Measurements from ENCODE around the gene ST8SIA2.

Gene ST8SIA2

GRCh38 chr15:92395098-92395635 lies 1.5 kb downstream of the ST8SIA2 start:
- DNase-seq (ENCODE audit: low spot score) = no peak

DNA sequence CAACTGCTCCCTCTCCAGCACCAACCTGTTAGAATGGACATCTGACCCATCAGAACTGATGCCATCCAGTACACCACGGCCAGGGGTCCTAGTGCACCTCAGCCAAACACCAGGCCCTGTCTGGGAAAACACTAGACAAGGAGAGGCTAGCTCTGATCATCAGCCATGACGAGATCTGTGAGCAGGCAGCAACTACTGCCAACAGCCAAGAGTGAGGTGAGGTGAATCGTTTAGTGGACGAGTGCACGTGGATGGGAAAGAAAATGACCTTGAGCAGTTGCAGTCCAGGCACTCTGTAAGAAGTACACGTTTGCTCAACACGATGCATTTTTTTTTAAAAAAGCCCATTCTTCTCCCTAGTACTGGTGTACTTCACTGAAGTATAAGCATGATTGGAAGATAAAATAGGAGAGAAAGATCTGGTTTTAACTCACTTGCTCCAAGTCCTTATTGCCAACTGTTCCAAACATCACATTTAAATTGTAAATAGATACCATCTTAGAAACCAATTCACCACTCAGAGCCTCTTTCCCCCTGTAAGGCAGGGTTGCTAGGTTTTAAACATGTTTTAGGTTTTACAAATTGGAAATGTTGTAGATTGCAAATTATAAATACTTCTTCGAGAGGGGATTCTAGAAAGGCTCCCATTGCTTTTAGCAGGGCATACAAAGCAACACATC lies 5.7 kb downstream of the ST8SIA2 start:
- DNase-seq (ENCODE audit: low spot score) = no peak

- no peak for DNase-seq (ENCODE audit: low spot score)
Measured at GRCh38 chr15:92400573-92400972, 6.9 kb downstream of the ST8SIA2 start.

- no peak for DNase-seq (ENCODE audit: low spot score)
Measured at GRCh38 chr15:92400980-92401787, 7.5 kb downstream of the ST8SIA2 start.

GRCh38 chr15:92402751-92403150 lies 9.1 kb downstream of the ST8SIA2 start:
- DNase-seq (ENCODE audit: low spot score) = no peak

DNA sequence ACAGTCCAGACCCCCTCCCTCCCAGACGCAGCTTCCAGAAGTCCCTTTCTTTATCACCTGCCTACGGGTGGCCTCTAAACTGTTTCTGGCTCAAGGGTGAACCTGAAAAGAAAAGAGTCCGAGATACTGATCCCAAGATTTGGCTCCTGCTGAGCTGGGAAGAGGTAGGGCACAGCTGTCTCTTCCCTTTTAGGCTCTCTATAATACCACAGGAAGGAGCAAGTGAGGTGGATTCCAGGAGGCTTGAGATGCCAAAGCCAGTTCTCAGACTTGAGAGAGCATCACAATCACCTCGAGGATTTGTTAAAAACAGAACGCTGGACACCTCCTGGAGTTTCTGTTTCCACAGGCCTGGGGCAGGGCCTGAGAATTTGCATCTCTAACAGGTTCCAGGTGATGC lies 12.3 kb downstream of the ST8SIA2 start:
- no peak for DNase-seq (ENCODE audit: low spot score)

DNA sequence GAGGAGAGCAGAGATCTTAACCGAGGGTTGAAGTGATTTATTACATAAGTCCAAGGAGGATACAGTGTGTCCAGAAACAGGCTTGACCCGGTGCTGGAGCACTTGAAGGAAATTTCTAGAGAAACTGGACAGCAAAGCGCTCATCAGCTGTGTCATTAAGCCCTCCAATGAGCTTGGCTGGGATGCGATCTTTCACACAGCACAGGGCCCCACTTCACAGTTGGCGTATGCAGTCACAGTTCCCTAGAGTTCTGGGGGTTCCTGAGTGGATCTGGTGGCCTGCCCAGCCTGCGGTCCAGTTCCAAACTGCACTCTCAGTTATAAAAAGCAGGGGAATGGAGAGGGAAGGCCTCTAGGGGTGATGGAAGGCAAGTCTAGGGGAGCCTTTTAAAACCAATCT lies 13.6 kb downstream of the ST8SIA2 start:
- no peak for DNase-seq (ENCODE audit: low spot score)

- DNase-seq (ENCODE audit: low spot score) = no peak
Measured at GRCh38 chr15:92407916-92408315, 14.2 kb downstream of the ST8SIA2 start.

- DNase-seq (ENCODE audit: low spot score) = peak; percentile 93
Measured at GRCh38 chr15:92409006-92409405, 15.3 kb downstream of the ST8SIA2 start.

DNA sequence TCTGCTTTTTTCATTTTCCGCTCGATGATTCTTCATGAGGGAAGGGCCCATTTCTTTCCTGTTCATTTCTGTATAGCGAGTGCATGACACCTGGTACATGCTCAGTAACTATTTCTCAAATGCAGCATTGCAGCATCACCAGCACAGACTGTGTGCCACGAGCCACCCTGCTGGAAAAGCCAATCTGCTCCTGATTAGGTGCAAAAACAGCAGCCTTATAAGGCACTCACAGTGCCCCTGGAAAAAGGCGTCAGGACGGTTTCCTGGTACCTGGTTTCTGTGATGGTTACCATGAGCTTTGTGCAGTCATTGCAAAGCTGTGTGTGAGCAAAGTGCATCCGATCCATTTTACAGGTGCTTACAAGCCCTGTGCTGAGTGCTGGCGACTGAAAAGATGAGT lies 15.8 kb downstream of the ST8SIA2 start:
- peak; percentile 74 for DNase-seq (ENCODE audit: low spot score)

- no peak for DNase-seq (ENCODE audit: low spot score)
Measured at GRCh38 chr15:92410537-92410936, 16.9 kb downstream of the ST8SIA2 start.

DNA sequence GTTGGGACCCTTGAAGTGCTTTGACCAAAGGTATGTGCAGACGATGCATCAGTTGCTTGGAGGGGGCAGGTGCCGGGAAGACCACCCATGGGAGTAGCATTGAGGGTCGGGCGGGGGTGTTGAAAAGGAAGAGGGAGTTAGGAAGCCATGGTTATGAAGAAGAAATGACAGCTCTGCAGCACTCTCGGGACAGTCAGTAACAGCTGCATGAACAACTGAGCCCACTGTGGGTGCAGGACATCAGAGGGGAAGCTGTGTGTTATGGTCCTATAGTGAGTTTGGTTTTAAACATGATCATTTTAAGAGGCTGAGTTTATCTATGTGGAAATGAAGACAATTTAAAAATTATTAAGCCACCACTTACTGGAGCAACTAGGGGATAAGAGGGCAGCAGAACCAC lies 17.6 kb downstream of the ST8SIA2 start:
- no peak for DNase-seq (ENCODE audit: low spot score)

DNA sequence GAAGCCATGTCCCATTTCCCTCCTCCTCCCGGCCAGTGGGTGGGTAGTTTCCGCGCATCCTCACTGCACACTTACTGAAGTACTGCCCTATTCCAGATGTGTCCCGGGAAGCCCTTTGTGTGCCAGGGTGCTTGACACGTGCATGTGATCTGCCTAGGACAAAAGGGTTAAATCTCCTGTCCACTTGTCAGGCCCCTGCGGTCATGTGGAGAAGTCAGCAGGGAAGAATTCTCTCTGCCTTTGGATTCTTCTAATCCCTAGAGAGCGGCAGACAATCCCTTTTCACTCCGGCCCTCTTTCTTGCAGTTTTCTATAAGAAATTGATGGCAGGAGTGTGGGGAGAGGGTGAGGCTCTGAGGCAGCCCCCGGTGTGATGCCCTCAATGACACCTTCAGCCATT lies 19.8 kb downstream of the ST8SIA2 start:
- no peak for DNase-seq (ENCODE audit: low spot score)

DNA sequence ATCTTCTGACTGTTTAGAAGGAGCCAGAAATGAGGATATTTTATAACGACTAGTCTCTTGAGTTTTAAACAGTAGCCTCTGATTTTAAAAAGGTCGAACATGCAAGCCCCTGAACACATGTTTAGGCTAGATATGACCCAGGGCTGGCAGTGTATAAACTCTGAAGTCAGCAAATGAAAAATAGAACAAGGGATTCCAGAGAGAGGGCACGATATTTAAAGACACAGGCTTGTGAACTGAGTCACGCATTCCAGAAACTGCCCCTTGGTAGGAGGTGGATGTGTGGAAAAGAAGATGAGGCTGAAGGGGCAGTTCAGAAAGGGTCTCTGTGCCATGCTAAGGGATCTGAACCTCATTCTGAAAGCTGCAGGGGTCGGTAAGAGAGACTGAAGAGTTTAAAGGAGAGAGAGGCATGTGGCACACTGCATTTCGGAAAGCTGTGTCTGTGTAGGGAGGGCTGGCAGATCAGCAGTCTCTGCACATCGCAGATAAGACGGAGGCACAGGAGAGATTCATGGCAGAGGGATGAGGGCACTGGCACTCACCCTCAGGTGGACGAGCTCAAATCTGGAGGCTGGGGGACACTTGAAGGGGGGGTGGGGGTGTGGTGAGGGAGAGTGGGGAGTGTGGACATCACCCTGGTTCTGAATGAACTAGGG lies 22.1 kb downstream of the ST8SIA2 start:
- DNase-seq (ENCODE audit: low spot score) = no peak

- no peak for DNase-seq (ENCODE audit: low spot score)
Measured at GRCh38 chr15:92416557-92416956, 22.9 kb downstream of the ST8SIA2 start.

DNA sequence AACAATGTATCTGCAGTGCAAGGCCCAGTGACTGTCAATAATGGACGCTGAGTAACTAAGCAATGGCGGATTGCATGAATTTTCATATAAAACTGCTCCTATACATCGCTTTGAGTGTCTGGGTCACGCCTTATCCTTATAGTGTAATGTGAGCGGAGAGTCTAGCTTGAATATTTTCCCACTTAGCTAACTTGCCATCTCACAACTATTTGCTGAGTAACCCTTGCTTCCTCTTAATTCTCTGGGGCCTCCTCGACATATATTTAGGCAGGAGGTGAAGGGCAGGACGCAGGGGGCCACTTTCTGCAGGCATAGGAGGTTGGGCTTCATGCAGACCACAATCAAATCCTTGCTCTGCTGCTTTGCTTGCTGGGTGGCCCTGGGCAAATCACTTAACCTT lies 24.0 kb downstream of the ST8SIA2 start:
- DNase-seq (ENCODE audit: low spot score) = no peak

DNA sequence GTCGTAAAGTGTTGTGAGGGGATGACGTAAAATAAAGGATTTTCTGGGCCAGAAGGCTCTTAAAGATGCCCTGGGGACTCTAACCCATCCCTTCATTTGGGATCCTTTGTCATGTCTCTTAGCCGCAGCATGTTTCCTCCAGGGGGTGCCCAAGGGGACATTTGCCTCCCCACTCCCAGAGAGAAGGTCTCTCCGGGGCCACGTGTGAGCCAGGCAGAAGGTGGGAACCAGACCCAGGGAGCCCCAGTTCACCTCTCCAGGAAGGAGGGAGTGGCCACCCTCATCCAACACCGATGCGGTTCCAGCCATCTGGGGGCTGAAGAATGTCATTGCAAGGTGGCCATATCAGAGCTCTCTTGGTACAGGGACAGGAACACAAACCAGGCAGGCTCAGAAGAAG lies 25.2 kb downstream of the ST8SIA2 start:
- DNase-seq (ENCODE audit: low spot score) = no peak

GRCh38 chr15:92421976-92422375 lies 28.3 kb downstream of the ST8SIA2 start:
- DNase-seq (ENCODE audit: low spot score) = no peak

GRCh38 chr15:92425578-92426225 lies 32.0 kb downstream of the ST8SIA2 start:
- DNase-seq (ENCODE audit: low spot score) = no peak

GRCh38 chr15:92429378-92430068 lies 35.8 kb downstream of the ST8SIA2 start:
- DNase-seq (ENCODE audit: low spot score) = peak; percentile 88

DNA sequence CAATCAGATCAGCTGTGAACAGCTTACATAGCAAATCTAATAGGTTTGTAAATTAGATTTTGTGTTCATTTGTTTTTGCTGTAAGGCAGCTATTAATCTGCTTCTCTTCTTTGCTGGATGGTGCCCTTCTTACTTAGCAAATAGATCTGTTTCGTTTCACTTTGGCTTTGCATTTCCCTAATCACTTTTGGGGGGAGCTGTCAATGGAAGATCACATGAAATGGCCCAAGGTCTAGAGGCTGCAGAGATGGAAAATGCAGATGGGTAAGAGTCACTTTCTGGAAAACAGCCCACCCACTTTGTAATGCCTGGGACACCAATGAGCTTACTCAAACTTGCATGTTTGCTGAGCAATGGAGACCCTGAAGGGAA lies 36.4 kb downstream of the ST8SIA2 start:
- DNase-seq (ENCODE audit: low spot score) = peak; percentile 94
